OCI-LY3 (cell line): ENCODE results near the gene ZNF41.

Source experiments
- EZH2phosphoT487 ChIP-seq: fragments of 200-600 bp; shearing (Covaris generic); IDR thresholded peaks from 2 replicates; pipeline ENCODE4 v1.6.1; 2018; ENCODE audit warnings: antibody characterized with exemption, mixed run types, low read depth
- TF ChIP-seq, protein P1 (sequence below): fragments of 200-600, 300-600 bp; sonication (generic); IDR thresholded peaks from 2 replicates; pipeline ENCODE4 v1.5.1; 2014; ENCODE audit warnings: antibody characterized with exemption, low read length, low read depth

GRCh38 chrX:47502316-47503125 lies 19.5 kb upstream of the ZNF41 start:
- TF ChIP-seq, protein P1, sequence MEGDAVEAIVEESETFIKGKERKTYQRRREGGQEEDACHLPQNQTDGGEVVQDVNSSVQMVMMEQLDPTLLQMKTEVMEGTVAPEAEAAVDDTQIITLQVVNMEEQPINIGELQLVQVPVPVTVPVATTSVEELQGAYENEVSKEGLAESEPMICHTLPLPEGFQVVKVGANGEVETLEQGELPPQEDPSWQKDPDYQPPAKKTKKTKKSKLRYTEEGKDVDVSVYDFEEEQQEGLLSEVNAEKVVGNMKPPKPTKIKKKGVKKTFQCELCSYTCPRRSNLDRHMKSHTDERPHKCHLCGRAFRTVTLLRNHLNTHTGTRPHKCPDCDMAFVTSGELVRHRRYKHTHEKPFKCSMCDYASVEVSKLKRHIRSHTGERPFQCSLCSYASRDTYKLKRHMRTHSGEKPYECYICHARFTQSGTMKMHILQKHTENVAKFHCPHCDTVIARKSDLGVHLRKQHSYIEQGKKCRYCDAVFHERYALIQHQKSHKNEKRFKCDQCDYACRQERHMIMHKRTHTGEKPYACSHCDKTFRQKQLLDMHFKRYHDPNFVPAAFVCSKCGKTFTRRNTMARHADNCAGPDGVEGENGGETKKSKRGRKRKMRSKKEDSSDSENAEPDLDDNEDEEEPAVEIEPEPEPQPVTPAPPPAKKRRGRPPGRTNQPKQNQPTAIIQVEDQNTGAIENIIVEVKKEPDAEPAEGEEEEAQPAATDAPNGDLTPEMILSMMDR = no peak
- no peak for TF ChIP-seq EZH2phosphoT487
